H9 (cell line): ENCODE measurements around the gene GLRX. TPM values are rescaled to one million over a fixed set of nuclear protein-coding genes. Genes with fewer than 3 reads are reported as not detected.

ENCODE experiments used
- DNase-seq: peaks from one replicate; pipeline ENCODE4 v3.0.0-alpha.2; 2017
- H2AFZ ChIP-seq: one replicate; pipeline ENCODE4 v1.6.1; 2013; ENCODE audit warnings: mild to moderate bottlenecking, low read length, control low read depth, moderate library complexity
- H2AK5ac ChIP-seq: 2 replicates; pipeline ENCODE4 v1.6.1; 2013; ENCODE audit warnings: low read length, control low read depth, mixed read lengths; ENCODE audit not compliant: insufficient read length
- H2BK120ac ChIP-seq: one replicate; pipeline ENCODE4 v1.6.1; 2013; ENCODE audit warnings: low read depth, mild to moderate bottlenecking, low read length, control low read depth, inconsistent platforms; ENCODE audit not compliant: poor library complexity, severe bottlenecking
- H2BK12ac ChIP-seq: 2 replicates; pipeline ENCODE4 v1.6.1; 2013; ENCODE audit warnings: low read length, control low read depth, mixed read lengths, low read depth; ENCODE audit not compliant: insufficient read length
- H2BK15ac ChIP-seq: 2 replicates; pipeline ENCODE4 v1.6.1; 2013; ENCODE audit warnings: low read depth, low read length, control low read depth
- H2BK20ac ChIP-seq: one replicate; pipeline ENCODE4 v1.6.1; 2013; ENCODE audit warnings: low read depth, mild to moderate bottlenecking, low read length, control low read depth, inconsistent platforms; ENCODE audit not compliant: poor library complexity, severe bottlenecking
- H2BK5ac ChIP-seq: 2 replicates; pipeline ENCODE4 v1.6.1; 2013; ENCODE audit warnings: low read length, control low read depth, mixed read lengths; ENCODE audit not compliant: insufficient read length
- H3K14ac ChIP-seq: 2 replicates; pipeline ENCODE4 v1.6.1; 2013; ENCODE audit warnings: low read length, control low read depth; ENCODE audit not compliant: insufficient read depth
- H3K18ac ChIP-seq: 2 replicates; pipeline ENCODE4 v1.6.1; 2013; ENCODE audit warnings: low read depth, mild to moderate bottlenecking, mixed read lengths, low read length, control low read depth; ENCODE audit not compliant: insufficient read length
- H3K23ac ChIP-seq: 2 replicates; pipeline ENCODE4 v1.6.1; 2013; ENCODE audit warnings: low read length, control low read depth, mixed read lengths, low read depth; ENCODE audit not compliant: insufficient read length
- H3K23me2 ChIP-seq: 2 replicates; pipeline ENCODE4 v1.6.1; 2013; ENCODE audit warnings: low read depth, mild to moderate bottlenecking, mixed read lengths, low read length, control low read depth; ENCODE audit not compliant: insufficient read length, poor library complexity, severe bottlenecking
- H3K27ac ChIP-seq: 2 replicates; pipeline ENCODE4 v1.5.1; 2013; ENCODE audit warnings: low read length, control low read depth, mixed read lengths, low read depth; ENCODE audit not compliant: insufficient read length
- H3K27me3 ChIP-seq: 2 replicates; pipeline ENCODE4 v1.6.1; 2013; ENCODE audit warnings: low read length, control low read depth, inconsistent platforms; ENCODE audit not compliant: insufficient read depth
- H3K4ac ChIP-seq: 2 replicates; pipeline ENCODE4 v1.6.1; 2013; ENCODE audit warnings: low read depth, mild to moderate bottlenecking, control low read depth, inconsistent platforms, low read length, moderate library complexity
- H3K4me1 ChIP-seq: 2 replicates; pipeline ENCODE4 v1.6.1; 2013; ENCODE audit warnings: low read length, control low read depth, inconsistent platforms; ENCODE audit not compliant: insufficient read depth
- H3K4me2 ChIP-seq: 2 replicates; pipeline ENCODE4 v1.6.1; 2013; ENCODE audit warnings: low read length, control low read depth, mixed read lengths; ENCODE audit not compliant: insufficient read length, insufficient read depth
- H3K56ac ChIP-seq: 2 replicates; pipeline ENCODE4 v1.6.1; 2013; ENCODE audit warnings: low read depth, mild to moderate bottlenecking, mixed read lengths, low read length, control low read depth; ENCODE audit not compliant: insufficient read length
- H3K79me1 ChIP-seq: 2 replicates; pipeline ENCODE4 v1.6.1; 2013; ENCODE audit warnings: low read depth, mild to moderate bottlenecking, moderate library complexity, low read length, control low read depth, inconsistent platforms; ENCODE audit not compliant: insufficient read depth, poor library complexity, severe bottlenecking
- H3K79me2 ChIP-seq: 2 replicates; pipeline ENCODE4 v1.6.1; 2013; ENCODE audit warnings: low read length, control low read depth, inconsistent platforms; ENCODE audit not compliant: insufficient read depth
- H3K9ac ChIP-seq: 2 replicates; pipeline ENCODE4 v1.6.1; 2013; ENCODE audit warnings: low read length, control low read depth, mixed read lengths; ENCODE audit not compliant: insufficient read length; ENCODE audit errors: extremely low read depth
- H3K9me3 ChIP-seq: one replicate; pipeline ENCODE4 v1.6.1; 2013; ENCODE audit warnings: low read depth, low read length, inconsistent platforms; ENCODE audit not compliant: control insufficient read depth
- H3T11ph ChIP-seq: one replicate; pipeline ENCODE4 v1.6.1; 2013; ENCODE audit warnings: mild to moderate bottlenecking, low read length, control low read depth, inconsistent platforms
- H4K20me1 ChIP-seq: one replicate; pipeline ENCODE4 v1.6.1; 2013; ENCODE audit not compliant: control insufficient read depth, insufficient read length, insufficient read depth
- H4K5ac ChIP-seq: 2 replicates; pipeline ENCODE4 v1.6.1; 2013; ENCODE audit warnings: low read depth, mild to moderate bottlenecking, mixed read lengths, low read length, control low read depth; ENCODE audit not compliant: insufficient read length
- H4K8ac ChIP-seq: replicated peaks from 2 replicates; pipeline ENCODE4 v1.6.1; 2013; ENCODE audit warnings: low read length, control low read depth, mixed read lengths, low read depth; ENCODE audit not compliant: insufficient read length
- H4K91ac ChIP-seq: 2 replicates; pipeline ENCODE4 v1.6.1; 2013; ENCODE audit warnings: low read depth, mild to moderate bottlenecking, moderate library complexity, mixed read lengths, low read length, control low read depth; ENCODE audit not compliant: insufficient read length
- H3K27ac Mint-ChIP-seq, 3 experiments: 2 replicates in 2 of 3; 3 replicates in 1 of 3; pipeline ENCODE4 v1.8.0; 2020 to 2021; ENCODE audit warnings: mixed read lengths in 3 of 3, mild to moderate bottlenecking in 1 of 3, moderate library complexity in 1 of 3
- H3K27me3 Mint-ChIP-seq: 2 replicates; pipeline ENCODE4 v1.8.0; 2021; ENCODE audit warnings: low read depth, mild to moderate bottlenecking, moderate library complexity, mixed read lengths
- H3K36me3 Mint-ChIP-seq, 3 experiments: 2 replicates in 2 of 3; 3 replicates in 1 of 3; pipeline ENCODE4 v1.8.0; 2020 to 2021; ENCODE audit warnings: low read depth in 3 of 3, mixed read lengths in 3 of 3; ENCODE audit not compliant: insufficient read depth in 1 of 3
- H3K4me1 Mint-ChIP-seq, 2 experiments: 2 replicates each; pipeline ENCODE4 v1.8.0; 2020; ENCODE audit warnings: mixed read lengths in 2 of 2
- H3K4me3 Mint-ChIP-seq, 2 experiments: 2 replicates in 1 of 2; 3 replicates in 1 of 2; pipeline ENCODE4 v1.8.0; 2020 to 2021; ENCODE audit warnings: mild to moderate bottlenecking in 2 of 2, mixed read lengths in 2 of 2, moderate library complexity in 1 of 2
- H3K9me3 Mint-ChIP-seq, 2 experiments: 2 replicates in 1 of 2; 3 replicates in 1 of 2; pipeline ENCODE4 v1.8.0; 2020; ENCODE audit warnings: mild to moderate bottlenecking in 2 of 2, mixed read lengths in 2 of 2, moderate library complexity in 1 of 2
- CTCF ChIP-seq: fragments of 200-600 bp; sonication (generic); conservative IDR thresholded peaks from 3 replicates; pipeline ENCODE4 v1.8.0; 2021; ENCODE audit warnings: antibody characterized with exemption, mild to moderate bottlenecking
- WGBS: extraction: QIAGEN DNeasy Blood & Tissue Kit; methylation state at CpG from one replicate; pipeline ENCODE4 v1.1.7; 2013; ENCODE audit warnings: missing lambda C conversion rate, low lambda C conversion rate, mixed read lengths; ENCODE audit not compliant: insufficient read length; ENCODE audit errors: extremely low coverage; 5-methylcytosine and 5-hydroxymethylcytosine counted together
- total RNA-seq: library from RNA; stranded (reverse); gene quantifications from 2 replicates; pipeline ENCODE4 v1.2.1, GENCODE V29; 2021

The GLRX gene
- total RNA-seq, 1 experiment from 2014 or later, result 13.8 TPM

- no peak for TF ChIP-seq CTCF
- H2BK120ac ChIP-seq, result no peak overlapping the region
- DNase-seq, result no peak
- no peaks in the 10 kb centered on the region for H3K79me1 ChIP-seq
- peaks cover 51% of the 10 kb centered on the region in 2 experiments for H3K4me1 Mint-ChIP-seq
- no peak overlapping the region for H2AK5ac ChIP-seq
- no peak overlapping the region for H3T11ph ChIP-seq
- no peaks in the 10 kb centered on the region for H3K27me3 ChIP-seq
- no peak overlapping the region for H2BK5ac ChIP-seq
- no peaks in the 10 kb centered on the region for H3K23me2 ChIP-seq
- H3K79me2 ChIP-seq, result no peaks in the 10 kb centered on the region
- no peak overlapping the region for H4K91ac ChIP-seq
- H3K23ac ChIP-seq, result no peak overlapping the region
- no CpG with 5 or more reads among the region's 5 CpGs for whole genome bisulfite sequencing
- H3K9ac ChIP-seq, result no peak overlapping the region
- H3K4me2 ChIP-seq, result no peak overlapping the region
- H3K4ac ChIP-seq, result no peak overlapping the region
- H3K27ac Mint-ChIP-seq, result peak overlapping the region in 1 of 3 experiments; percentile 81; a peak in 1 of 7 replicates
- peaks cover 2% of the 10 kb centered on the region for H3K4me1 ChIP-seq
- no peak overlapping the region for H2BK12ac ChIP-seq
- no peaks in the 10 kb centered on the region for H3K9me3 Mint-ChIP-seq
- H3K9me3 ChIP-seq, result no peaks in the 10 kb centered on the region
- no peak overlapping the region for H2BK20ac ChIP-seq
- H2BK15ac ChIP-seq, result no peak overlapping the region
- no peak overlapping the region for H3K56ac ChIP-seq
- H4K20me1 ChIP-seq, result no peaks in the 10 kb centered on the region
- no peak overlapping the region for H3K18ac ChIP-seq
- no peak overlapping the region for H4K8ac ChIP-seq
- peaks cover 0 to 8% (median 5%) of the 10 kb centered on the region in 3 experiments; a peak in 2 of 7 replicates for H3K36me3 Mint-ChIP-seq
- H3K4me3 Mint-ChIP-seq, result no peak overlapping the region
- H4K5ac ChIP-seq, result no peak overlapping the region
- no peak overlapping the region for H3K27ac ChIP-seq
- H3K14ac ChIP-seq, result no peak overlapping the region
- peaks cover 2% of the 10 kb centered on the region; the same call in 1 of the 2 replicates for H3K27me3 Mint-ChIP-seq
- H2AFZ ChIP-seq, result no peak overlapping the region
Observed at GRCh38 chr5:95810305-95811125, 12.0 kb downstream of the GLRX start.
